Vagina (tissue), 2 donors: ENCODE results near the gene CD40LG.

Experiments
- CTCF ChIP-seq, 3 experiments: fragments of 450-650 bp in 2 of 3; fragments of 200-600 bp in 1 of 3; sonication (generic) in 1 of 3; IDR thresholded peaks; one replicate each; pipeline ENCODE4 v1.5.1; 2017 to 2019; ENCODE audit warnings: antibody characterized with exemption in 3 of 3, mild to moderate bottlenecking in 2 of 3, moderate library complexity in 2 of 3
- POLR2A ChIP-seq, 2 donors: fragments of 450-650 bp; IDR thresholded peaks; one replicate each; pipeline ENCODE4 v1.6.1; 2017; ENCODE audit warnings: antibody characterized with exemption in 2 of 2, mild to moderate bottlenecking in 2 of 2, moderate library complexity in 2 of 2

GRCh38 chrX:136674270-136674985 lies 26.5 kb downstream of the CD40LG start:
- TF ChIP-seq CTCF (IDR thresholded peaks at IDR 0.05) = no peak
- no peak for TF ChIP-seq POLR2A (IDR thresholded peaks at IDR 0.05)
